Activated CD4-positive, CD25-positive, alpha-beta regulatory T cell treated with anti-CD3 and anti-CD28 coated beads, Interleukin-2, amount 50 U/mL, for 16 hours (primary cell): ENCODE results near the gene NFU1.
"Not testable (repeated sequence)": the region's sequence is repeated elsewhere in the genome, so short reads cannot be mapped to it uniquely, and the experiment has no call there.

Experiments used
- DNase-seq: peaks from one replicate; pipeline ENCODE4 v3.0.0-alpha.2; 2020; ENCODE audit warnings: low read depth, low spot score

The NFU1 gene

DNA sequence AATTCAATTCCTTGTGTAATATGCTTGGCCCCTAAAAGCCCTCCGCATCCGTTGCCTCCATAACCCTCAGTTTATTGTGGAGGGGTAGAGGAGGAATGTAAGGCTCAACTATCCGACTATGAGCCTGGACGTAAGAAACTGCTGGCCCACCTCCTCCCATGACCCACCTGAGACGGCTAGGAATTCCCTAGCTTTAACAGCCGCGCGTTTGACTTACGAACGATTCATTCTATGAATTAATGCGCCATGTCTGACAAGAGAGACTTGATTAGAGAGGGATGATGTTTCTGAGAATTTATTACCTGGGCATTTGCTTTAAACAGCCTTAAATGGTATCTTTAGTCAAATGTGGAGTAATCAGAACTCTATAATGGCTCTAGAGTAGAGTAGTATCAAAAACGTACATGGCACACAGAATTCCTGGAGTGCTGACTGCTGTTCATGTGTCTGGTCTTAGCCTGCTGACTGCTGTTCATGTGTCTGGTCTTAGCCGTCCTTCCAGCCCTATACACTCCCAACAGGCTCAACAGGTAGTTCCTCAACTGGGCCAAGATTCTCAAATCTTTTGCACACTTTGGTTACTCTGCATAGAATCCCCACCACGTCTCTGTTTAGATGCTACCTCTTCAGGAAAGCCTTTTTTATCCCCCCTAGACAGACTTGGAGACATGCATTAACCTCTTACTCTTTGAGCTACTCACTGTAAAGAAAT, 49.3 kb downstream of the NFU1 start:
- DNase-seq = no peak

DNA sequence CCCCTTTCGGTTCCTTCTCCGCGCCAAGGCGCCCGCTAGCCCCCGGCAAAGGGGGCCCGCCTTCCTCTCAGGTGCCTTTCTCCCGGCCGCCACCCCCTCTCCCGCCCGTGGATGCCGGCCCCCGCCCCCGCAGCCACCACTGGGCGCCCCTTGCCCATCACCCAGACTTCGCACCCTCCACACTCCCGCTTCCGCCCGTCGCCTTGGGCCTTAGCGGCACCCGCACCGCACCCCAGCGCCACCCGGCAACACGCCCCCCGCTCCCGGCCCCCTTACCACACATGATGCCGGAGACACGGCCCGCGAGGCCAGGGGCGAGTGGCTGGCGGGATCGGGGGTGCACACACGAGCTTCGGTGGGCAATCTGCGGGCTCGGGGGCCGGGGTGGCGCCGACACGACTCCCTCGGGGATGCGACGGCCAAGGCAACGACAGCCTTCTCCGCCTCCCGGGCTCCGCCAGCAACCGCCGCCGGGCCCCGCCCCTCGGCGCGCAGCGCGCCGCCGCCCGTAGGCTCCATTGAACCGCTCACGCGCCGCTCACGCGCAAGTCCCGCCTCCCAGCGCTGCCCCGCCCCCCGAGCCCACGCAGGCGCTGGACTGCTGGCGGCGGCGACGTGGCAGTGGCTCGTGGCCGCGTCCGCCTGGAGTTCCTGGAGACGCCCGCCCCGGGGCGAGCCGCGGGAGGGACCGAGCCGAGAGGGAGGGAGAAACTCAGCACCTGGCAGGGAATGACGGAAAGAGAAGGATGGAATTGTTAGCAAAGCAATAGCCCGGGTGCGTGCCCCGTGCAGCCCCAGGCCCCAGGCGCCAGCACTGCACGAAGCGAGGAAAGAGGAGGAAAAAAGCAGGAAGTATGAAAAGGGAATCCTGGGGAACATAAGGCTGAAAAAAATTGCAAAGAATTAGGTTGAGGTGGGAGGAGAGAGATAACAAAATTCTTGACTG, 50.2 kb downstream of the NFU1 start, which contains the start of gene GFPT1:
Gene GFPT1 (minus strand): TSS at position 439 of the 946 bp plus-strand sequence. CDS start 156 bp downstream, at position 283.
- DNase-seq = peak; percentile 80

DNA sequence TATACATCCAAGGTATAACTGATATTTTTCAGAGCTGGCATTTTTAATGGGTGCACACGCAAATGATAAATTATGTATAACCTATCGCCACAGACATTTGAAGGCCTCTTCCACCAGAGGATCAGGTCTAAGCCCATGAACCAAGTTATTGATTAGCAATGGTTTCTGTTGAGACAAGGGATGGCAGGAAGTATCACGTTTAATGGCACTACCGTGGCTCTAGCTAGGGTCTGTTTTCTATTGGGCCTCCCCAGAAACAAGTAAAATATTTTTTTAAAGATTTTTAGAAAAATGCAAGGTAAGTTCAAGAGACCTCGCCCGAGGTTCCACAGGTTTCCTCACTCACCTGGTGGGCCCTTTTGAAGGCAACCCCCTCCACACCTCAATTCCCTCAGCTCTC, 50.9 kb downstream of the NFU1 start:
- no peak for DNase-seq

DNA sequence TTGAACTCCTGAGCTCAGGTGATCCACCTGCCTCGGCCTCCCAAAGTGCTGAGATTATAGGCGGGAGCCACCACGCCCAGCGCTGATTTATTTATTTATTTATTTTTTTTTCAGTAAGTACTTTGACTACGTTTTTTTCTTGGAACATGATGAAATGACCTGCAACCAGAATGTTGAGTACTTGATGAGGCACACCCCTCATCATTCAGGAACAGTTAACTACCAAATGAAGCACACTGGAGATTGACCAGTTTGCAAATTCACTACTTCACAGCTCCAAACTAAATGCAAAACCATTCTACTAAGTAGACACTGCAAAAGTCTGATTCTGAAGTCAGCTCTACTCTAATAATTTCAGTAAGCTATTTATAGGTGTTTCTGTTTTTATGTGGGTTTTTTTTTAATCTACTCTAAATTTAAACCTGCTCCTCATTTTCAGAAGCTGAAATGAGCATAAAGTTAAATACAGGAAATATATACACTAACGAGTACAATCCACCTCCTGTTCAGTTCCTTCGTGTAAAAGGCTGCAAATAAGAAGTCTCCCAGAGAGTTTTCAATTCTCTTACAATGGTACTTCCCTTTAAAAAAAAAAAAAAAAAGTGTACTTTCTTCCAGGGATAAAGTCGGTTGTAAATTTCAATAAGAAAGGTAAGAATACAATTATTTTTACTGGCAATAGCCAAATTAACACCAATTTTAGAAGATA, 51.6 kb downstream of the NFU1 start:
- DNase-seq = no peak

DNA sequence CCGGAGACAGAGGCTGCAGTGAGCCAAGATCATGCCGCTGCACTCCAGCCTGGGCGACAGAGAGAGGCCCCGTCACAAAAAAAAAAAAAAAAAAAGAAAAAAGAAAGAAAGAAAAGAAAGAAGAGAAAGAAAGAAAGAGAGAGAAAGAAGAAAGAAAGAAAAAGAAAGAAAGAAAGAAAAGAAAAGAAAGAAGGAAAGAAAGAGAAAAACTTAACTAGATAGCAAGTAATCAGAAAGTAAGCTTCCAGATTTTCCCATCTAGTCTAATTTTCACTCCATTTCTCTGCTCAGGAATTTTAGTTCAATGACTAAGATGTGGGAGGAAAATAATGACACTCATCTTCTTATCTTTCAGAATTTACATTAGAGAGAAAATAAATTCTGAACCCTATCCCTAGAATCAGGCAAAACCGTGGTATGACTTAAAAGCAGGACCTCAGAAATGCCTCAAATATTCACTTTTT, 52.6 kb downstream of the NFU1 start:
- DNase-seq = no peak

DNA sequence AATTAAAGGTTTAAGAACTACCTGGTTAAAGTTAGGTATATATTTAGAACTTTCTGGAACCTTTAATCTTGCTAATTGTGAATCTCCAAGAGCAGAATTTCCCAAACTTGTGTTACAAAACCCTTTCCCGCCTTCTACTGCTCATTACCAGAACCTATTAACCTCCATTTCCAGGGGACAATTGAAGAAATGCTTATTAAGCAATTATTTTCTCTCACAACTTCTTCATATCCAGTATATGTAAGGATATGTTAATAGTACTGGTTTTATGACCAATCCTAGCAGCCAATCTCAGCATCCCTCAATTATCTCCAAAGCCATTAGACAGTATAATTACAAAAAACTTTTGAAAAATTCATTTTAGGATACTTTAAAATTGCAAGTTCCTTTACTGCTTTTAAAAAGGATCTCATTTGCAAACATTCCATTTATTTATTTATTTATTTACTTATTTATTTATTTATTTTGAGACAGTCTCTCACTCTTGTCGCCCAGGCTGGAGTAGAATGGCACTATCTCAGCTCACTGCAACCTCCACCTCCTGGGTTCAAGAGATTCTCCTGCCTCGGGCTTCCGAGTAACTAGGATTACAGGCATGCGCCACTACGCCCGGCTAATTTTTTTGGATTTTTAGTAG, 53.9 kb downstream of the NFU1 start:
- DNase-seq = no peak

DNA sequence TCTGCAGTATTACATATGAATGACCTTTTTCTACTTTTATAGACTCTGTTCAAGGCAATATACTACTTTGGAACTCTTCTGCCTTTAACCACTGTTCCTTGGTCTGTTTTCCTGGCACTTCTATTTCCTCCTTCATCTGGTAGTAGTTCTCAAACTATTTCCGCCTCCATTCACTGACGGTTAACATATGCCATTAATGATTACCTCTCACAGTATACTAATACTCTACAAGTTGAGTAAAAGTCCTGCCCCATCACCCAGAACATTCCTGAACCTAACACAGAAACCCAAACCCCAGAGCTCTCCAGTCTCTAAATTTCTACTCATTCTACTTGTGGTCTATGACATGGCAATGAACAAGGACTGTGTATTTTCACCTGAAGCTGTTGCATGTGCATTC, 54.7 kb downstream of the NFU1 start:
- DNase-seq = no peak

DNA sequence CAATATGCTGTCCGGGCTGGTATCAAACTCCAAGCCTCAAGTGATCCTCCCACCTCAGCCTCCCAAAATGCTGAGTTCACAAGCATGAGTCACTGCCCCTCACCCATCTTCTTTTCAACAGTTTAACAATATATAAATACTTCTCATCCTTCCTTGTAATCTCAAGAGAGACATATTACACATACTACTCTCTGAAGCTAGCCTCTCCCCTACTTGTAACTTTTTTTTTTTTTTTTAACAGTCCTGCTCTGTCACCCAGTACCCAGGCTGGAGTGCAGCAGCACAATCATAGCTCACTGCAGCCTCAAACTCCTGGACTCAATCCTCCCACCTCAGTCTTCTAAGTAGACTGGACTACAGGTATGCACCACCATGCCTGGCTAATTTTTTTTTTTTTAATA, 55.9 kb downstream of the NFU1 start:
- DNase-seq = no peak

DNA sequence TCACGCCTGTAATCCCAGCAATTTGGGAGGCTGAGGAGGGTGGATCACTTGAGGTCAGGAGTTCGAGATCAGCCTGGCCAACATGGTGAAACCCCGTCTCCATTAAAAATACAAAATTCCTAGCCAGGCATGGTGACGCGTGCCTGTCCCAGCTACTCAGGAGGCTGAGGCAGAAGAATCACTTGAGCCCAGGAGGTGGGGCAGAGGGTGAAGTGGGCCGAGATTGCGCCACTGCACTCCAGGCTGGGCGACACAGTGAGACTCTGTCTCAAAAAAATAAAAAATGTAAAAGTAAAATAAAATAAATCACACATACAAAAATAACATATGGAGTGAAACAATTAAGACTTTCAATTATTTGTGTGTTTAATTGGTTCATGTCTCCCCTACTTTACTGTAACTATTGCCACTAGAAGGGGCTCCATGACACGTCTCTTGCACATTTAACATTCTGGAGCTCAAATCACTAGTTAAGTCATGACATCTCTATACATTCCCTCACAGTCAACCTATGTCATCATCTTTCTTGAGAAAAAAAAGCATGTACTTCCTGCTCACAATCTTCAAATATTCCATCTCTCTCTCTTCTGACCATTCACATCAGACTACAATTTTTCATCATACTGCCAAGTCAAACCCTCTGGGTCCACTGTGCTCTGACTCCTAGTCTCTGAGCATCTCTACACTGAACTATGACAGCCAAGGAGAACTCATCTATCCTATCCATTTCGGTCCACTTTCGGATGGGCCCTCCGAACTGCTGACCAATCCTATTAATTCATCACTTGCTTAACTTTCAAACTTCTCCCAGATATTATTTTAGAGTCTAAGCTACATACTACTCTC, 56.9 kb downstream of the NFU1 start:
- DNase-seq = no peak

DNA sequence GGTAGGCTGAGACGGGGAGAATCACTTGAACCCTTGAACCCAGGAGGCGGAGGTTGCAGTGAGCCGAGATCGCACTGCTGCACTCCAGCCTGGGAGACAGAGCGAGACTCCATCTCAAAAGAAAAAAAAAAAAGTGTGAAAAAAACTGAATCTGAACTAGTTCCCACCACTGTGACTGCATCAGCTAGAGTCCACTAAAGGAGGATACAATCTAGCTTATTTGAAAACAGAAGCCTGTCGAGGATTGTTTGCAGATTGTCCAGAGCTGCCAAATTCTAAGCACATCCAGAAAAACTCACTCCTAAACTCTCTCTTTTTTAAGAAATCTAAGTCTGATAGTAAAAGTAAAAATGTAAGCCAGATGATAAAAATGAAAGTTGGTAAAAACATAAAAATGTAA, 60.8 kb downstream of the NFU1 start:
- no peak for DNase-seq

DNA sequence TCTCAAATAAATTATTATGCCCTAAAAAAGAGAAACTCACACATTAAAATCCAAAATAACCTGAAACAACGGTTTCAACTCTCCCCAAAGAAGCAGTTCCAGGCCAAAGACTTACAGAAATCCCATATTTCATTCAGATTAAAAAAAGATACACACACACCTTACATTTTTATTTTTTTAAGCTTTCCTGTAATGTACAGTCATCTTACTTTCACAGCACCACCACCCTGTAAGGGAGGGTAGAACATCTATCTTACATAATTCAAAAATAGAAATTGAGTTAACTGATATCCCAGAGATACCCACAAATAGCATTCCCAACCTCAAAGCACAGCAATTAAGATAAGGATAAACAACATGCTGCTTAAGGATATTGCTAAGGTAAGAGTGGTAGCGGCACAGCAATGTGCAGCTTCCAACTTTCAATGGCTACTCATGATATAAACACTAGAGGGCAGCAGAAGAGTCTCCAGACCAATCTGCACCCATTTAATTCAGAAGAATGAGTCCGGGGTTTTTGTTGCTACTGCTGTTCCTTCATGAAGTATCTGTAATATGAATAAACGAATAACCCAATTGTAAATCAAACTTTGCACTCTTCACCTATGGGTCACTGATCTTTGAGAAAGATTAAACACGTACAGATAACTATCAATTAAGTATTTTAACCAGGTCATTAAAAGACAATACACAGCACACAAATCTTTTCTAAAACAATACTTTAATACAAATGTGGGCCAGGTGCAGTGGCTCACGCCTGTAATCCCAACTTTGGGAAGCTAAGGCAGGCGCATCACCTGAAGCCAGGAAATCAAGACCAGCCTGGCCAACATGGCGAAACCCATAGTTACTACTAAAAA, 61.5 kb downstream of the NFU1 start:
- DNase-seq = no peak

DNA sequence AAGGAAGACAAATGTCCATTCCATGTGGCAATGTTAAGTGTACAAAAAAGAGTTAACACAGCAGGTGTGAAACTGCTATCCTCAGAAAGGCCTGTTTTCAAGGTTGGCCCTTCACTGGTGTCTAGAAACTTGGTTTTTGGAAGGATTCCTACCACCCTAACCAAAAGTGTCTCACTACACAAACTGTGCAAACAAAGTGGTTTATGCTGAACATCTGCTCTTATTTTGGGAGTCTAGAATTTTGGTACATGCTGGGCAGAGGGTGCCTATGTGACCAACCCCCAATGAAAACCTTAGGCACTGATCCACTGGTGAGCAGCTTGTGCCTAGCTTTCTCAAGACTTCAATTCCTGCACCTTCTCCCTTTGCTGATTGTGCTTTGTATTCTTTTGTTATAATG, 64.5 kb downstream of the NFU1 start:
- DNase-seq = no peak

DNA sequence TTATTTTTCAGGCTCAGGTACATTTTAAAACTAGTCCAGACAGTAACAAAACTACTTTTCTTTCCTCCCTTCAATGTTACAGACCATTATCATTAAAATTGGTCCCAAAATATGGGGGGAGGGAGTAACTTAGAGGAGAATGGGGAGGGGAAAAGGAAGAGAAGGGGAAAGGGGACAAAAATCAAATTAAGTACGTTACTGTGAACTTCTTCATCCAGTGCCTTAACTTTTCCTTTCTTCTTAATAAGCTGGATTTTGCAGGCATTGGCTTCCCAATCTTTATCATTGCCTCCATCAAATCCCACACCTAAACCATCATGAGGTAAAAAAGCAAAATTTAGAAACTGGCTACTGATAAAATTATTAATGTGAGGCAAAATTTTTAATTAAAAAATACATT, 67.4 kb downstream of the NFU1 start:
- DNase-seq = no peak

DNA sequence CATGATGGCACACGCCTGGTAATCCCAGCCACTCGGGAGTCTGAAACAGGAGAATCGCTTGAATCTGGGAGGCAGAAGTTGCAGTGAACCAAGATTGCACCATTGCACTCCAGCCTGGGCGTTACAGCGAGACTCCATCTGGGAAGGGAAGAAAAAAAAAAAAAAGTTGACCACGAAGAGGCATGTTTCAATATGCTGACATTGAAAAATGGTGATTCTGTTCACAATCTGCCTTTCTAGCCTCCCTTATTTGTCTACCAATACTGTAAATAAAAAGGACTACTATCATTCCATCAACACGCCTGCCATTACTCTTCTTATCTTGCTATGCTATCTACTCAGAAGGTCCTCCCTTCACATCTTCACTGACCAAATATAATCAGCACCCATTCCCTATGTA, 68.6 kb downstream of the NFU1 start:
- DNase-seq = no peak

DNA sequence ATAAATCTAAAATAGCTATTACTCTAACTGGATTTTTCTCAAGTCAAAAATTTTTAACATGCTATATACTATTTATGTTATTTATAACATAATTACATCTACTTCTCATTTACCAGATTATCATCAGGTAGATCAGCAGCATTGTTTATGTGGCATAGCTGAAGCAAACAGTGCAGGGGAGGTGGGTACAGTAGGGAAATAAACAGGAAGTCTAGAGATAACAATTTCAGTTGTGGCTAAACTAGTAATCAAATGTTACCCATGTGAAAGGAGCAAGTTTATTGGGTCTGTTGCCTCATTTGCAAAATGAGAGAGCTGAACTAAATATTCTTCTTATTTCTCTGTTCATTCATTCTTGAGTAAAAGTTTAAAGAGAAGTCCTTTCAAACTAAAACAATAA, 77.9 kb downstream of the NFU1 start:
- DNase-seq = no peak

DNA sequence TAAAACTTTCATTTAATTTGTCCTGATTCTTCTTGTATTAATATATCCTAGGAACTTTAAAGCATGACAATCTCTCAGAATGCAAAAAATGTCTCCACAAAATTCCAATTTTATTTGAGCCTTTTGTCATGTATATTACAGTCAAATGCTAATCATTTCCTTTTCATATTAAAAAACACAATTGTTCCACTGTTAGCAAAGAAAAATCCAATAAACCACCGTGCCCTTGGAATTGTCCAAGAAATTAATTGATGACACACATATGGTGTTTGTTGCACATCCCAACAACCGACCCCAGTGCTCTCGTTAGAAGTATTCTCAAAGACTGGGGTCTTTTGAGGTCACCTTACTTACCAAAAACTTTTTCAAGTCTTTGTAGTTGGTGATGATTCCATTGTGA, 78.3 kb downstream of the NFU1 start:
- no peak for DNase-seq

DNA sequence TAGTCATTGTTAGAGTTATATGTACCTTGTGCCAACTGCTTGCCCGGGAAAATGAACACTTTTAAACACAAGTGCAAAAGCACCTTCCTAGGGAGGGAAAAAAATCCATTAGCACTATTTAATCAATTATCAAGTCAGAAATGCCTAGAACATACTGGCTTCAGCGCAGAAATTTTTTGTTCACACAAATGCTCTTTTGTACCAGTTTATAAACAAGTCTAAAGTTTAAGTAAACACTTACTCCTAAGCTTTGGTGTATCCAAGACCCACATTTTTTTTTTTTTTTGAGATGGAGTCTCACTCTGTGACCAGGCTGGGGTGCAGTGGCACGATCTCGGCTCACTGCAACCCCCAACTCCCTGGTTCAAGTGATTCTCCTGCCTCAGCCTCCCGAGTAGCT, 80.8 kb downstream of the NFU1 start:
- DNase-seq = no peak

DNA sequence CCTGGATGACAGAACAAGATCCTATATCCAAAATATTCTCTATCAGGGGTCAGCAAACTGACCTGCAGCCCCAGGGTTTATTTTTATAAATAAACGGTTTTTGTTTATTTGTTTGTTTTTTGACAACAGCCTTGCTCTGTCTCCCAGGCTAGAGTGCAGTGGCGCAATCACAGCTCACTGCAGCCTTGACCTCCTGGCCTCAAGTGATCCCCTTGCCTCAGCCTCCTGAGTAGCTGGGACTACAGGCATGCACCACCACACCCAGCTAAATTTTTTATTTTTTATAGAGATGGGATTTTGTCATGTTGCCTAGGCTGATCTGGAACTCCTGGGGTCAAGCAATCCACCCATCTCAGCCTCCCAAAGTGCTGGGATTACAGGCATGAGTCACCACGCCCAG, 82.3 kb downstream of the NFU1 start:
- not testable (repeated sequence) for DNase-seq

DNA sequence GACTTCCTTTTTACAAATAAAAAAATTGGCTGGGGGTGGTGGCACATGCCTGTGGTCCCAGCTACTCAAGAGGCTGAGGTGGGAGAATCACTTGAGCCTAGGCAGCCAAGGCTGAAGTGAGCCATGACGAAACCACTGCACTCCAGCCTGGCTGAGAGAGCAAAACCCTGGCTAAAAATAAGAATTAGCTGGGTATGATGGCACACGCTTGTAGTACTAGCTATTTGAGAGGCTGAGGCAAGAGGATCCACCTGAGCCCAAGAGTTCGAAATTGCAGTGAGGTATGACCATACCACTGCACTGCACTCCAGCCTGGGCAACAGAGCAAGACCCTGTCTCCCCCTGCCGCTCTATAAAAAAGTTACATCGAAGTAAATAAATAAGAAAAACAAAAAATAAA, 83.9 kb downstream of the NFU1 start:
- DNase-seq = no peak

DNA sequence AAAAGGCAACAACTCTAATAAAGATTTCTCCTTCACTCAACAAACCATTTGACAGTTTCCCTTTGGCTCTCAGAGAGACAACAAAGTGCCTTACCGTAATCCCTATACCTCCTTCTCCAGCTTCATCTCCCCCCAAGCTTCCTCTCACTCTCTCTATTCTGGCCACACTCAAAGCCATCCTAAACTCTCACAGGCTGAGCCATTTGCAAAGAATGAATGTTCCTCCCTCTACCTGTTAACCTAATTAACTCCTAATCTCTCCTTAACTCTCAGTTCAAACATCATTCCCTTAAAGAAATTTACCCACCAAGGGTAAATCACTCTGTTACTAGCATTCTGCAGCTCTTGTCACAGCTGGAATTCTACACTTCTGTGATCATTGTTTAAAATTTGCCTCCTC, 88.5 kb downstream of the NFU1 start:
- DNase-seq = no peak
